GM19467 (cell line): ENCODE data around the gene ANKRD29.

Experiments used
- ATAC-seq: cut with Tn5 transposase; IDR thresholded peaks from one replicate; pipeline ENCODE4 v1.9.1; 2021; ENCODE audit warnings: mild to moderate bottlenecking, moderate library complexity; ENCODE audit not compliant: unreplicated experiment

The ANKRD29 gene

DNA sequence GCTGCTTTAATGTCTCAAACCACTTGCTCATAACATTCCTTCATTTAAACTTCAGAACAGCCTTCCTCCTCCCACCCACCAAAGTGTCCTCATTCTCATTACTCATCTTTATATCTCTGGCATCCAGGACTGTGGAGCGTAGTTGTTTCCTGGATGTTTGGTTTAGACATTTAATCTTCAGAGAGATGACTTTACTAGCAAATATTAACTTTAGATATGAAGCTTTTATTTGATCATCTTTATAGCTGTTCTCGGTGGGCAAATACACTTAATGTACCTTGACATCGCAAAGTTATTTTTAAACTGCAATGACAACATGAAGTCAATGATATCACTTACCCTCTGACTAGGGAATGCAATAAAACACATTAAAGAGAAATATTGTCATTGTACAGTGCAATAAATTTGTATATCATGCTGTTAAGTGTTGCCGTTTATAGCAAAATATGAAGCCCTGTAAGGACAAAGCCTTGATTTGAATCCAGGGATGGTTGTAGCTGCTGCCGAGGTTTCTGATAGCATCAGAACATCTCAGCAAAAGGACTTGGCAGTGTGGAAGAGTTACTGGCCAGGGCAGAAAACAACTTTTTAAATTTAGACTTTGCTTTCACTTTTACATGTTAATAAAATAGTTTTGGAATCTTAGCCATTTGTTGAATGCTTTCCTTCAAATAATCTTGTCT is 21.9 kb upstream of the ANKRD29 start:
- no peak for ATAC-seq

DNA sequence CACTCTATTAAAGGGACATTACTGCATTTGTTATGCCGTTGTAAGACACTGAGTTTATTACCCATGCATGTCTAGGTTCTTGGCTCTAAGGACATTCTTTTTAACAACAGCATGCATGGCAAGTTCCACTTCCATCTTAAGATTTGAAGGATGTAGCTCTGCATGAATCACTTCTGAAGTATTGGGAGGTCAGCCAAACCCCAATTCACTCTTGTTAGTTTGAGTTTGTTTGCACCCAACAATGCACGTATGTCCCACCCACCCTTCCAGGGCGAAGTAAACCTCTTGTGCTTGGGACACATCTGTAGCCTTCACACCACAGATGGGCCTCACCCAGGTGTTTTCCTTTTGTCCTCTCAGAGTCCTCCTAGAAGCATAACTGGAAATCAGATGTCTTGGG is 21.0 kb upstream of the ANKRD29 start:
- ATAC-seq = no peak

DNA sequence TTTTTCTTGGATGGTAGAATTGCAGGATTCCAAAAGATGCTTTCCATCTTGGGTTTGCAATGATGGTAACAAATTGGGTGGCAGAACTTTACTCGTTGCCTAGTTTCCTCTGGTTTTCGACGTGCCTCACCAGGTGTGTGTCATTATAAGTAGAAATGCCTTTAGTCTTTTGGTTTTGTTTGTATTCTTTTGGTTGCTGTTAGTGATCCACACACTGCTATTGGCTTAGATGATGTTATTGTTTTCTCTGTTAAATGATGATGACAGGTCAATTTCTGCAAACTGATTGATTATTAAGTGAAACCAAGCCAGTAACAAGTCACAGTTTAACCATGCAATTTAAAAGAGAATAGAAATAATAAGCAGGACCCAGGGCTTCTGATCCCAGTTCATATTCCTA is 20.4 kb upstream of the ANKRD29 start:
- no peak for ATAC-seq

DNA sequence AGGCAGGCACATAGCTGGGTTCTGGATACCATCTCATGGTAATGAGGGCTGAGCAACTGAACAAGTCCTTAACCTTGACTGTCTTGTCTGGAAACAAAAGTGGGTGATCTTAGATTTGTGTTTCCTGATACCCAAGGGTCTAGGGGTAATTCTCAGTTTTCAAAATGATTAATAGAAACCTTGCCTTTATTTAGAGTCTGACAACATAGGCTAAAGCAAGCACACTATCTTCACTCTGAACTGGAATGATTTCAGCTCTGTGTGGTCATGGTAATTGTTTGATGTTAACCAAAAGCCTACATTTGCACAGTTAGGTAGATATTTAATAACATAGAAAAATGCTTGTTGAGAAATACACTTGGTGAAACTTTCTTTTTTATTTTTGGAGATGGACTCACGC is 19.8 kb upstream of the ANKRD29 start:
- no peak for ATAC-seq

DNA sequence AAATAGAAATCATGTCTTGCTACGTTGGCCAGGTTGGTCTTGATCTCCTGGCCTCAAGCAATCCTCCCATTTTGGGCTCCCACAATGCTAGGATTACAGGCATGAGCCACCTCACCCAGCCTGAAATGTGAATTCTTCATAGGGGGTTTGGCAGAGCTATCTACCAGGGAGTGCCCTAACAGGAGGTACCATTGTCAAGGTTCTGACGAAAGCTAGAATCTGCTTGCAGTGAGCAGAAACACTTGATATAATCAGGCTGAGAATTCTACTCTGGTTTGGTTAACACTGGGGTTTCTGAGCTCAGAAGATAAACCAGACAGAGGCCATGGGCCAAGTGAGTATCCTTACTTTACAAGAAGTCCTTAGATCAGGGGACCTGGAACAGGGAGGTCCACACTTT is 19.3 kb upstream of the ANKRD29 start:
- ATAC-seq = no peak

DNA sequence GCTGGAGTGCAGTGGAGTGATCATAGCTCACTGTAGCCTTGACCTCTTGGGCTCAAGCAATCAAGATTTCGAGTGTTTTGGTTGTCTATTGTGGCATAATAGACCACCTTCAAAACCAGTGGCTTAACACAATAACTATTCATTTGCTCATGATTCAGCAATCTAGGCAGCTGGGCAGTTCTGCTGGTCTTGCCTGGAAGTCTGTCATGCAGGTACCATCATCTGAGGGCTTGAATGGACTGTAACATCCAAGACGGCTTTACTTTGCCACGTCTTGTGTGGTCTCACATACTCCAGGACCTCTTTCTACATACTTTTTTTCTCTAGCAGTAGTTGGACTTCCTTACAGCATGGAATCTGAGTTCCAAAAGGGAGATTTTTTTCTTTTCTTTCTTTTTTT is 13.2 kb upstream of the ANKRD29 start:
- ATAC-seq = no peak

DNA sequence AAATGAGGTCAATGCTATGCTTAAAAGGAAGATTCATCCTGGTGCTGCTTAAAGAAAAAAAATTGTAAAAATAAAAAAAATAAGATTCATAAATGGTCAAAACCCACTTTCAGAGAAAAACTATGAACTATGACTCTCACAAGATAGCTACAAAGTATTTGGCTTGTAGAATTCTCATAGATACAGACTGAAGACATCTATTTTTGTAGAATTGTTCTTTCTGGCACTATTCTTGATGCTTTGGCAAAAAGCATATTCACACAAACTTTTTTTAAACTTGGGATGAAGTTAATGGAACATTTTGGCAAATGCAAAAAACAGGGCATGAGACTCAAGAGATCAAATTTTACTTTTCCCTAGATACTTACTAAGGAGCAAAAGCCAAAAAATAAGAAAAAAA is 12.5 kb upstream of the ANKRD29 start:
- ATAC-seq = no peak

DNA sequence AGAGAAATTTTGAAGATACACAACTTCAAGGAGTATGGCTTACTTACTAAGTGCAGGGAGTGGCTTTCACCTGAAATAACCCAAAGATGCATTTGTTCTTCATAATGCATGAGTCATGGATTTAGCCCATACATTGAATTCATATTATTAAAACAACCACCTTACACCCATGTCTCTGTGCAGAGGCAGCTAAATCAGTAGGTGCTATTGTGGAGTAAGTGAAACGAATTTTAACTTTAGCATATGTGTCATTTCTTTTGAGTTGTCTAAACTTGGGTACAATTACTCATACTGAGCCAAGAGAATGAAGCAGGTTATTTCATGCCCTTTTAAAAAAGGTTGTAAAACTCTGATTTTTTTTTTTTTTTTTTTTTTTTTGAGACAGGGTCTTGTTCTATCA is 11.0 kb upstream of the ANKRD29 start:
- no peak for ATAC-seq

DNA sequence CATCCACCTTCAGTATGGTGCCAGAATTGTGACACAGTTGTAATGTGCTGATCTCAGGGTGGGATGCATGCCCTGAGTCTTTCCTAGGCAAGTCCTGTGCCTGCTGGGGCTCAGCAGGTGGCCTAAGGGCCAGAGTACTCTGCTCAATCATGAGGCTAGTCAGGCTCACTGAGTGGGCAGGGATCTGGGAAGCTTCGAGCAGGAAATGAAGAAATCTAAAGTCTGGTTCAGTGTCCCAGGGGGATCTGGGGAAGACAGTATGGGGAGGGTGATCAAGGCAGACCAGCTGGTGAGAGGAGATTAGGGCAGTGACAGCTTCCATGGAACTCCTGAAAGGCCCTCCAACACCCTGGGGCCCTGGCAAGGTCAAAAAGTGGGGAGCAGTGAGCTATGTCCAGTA is 8.9 kb upstream of the ANKRD29 start:
- ATAC-seq = no peak

DNA sequence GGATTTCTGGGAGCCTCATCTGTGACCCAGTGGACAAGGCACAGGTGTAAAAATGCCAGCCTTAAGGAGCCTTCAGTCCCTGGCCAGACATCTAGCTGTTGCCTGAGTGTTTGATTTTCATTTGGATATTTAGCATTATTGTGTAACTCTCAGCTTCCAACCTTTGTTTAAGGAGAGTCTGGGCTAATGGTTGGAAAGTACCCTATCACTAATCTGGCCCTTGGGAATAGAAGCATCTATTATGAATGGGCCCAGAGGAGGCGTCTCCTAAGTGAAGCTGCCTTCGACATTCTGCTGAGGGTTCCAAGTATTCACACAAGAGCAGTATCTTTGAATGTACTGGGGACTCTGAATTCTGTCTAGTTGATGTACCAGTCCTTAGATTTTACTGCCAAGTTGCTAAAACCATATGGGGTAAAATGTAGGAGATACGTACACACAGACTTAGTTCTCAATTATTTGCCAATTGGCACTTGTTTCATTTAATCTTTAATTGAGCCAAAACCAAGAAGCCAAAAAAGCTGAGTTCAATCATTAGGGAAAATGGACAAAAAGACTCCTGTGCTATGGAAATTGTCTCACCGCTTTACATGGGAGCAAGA is 7.2 kb upstream of the ANKRD29 start:
- no peak for ATAC-seq

DNA sequence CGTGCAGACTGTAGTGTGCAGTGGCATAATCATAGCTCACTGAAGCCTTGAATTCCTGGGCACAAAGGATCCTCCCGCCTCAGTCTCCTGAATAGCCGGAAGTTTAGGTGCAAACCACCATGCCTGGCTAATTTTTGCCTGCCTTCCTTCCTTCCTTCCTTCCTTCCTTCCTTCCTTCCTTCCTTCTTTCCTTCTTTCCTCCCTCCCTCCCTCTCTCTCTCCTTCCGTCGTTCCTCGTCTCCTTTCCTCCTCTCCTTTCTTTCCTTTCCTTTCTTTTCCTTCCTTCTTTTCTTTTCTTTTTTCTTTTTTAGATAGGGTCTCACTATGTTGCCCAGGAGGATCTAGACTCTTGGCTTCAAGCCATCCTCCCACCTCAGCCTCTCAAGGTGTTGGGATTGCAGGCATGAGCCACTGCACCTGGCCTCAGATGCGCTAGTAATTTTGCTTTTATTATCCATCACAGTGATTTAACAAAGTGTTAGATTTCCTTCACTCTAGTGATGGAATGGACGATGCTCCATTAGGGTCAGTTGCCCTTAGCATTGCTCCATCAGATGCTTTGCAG is 6.6 kb upstream of the ANKRD29 start:
- ATAC-seq = no peak

DNA sequence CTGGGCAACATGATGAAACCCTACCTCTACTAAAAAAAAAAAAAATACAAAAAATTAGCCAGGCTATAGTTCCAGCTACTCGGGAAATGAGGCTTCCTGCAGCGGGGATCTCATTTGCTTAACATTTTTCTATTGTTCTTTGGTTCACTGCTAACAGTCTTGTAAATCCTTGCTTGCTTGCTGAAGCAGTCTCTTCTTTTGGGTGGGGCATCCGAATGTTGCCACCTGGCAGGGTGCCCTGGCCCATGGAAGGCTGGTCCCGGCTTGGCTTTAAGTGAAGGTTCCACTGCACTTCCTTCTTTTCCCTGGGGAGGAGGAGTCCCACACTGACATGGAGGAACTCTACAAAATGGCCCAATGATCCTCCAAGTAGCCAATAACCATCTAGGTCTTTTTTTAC is 6.0 kb upstream of the ANKRD29 start:
- ATAC-seq = no peak

DNA sequence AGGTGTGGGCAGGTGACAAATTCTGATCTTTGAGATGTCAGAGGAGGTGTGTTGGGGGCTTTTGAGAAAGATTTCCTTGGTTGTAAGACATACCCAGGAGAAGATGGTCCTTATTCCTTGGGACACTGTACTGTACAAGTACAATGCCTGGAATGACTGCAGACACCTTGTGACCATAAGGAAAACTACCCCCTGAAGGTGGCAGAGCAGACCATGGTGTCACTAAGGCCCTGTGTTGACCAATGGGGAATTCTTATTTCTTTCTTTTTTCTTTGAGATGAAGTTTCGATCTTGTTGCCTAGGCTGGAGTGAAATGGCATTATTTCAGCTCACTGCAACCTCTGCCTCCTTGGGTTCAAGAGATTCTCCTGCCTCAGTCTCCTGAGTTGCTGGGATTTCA is 4.4 kb upstream of the ANKRD29 start:
- no peak for ATAC-seq

DNA sequence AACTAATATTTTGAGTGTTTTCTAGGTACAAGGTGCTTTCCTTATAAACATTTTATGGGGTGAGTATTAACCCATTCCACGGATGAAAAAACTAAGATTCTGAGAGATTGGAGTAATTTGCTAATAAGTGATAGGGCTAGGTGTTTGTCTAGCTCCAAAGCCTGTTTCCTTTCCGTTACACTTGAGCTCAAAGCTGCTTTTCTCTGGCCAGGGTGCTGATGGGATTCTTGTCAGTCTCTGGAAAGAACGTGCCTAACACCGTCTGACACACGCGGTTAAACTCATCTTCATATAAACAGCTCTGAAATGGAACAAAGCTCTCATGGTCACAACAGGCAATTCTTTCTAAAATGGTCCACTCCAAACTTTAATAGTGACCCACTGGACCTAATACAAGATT is 2.0 kb upstream of the ANKRD29 start:
- no peak for ATAC-seq

DNA sequence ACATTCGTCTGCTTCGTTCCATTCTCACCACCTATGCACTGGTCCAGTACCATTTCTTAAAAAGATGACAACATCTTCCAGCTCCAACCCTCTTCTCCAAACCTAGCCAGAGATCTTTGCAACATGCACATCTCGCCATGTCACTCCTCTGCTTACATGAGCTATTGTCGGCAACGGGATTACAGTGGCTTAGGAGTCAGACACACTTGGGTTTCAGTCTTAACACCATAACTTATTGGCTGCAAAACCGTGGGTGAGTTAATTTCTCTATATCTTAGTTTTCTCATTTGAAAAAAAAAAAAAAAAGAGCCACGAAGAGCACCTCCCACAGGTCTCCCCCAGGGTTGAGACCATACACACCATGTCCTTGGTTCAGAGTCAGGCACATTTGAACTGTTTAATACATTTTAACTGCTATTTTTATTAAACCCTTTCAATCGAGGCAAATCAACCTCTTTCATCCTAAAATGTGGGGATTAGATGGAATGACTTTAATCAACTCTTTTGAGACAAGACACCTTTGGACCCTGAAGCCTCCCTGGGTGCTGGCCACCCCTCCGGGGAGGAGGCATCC is 889 bp downstream of the ANKRD29 start:
- ATAC-seq = no peak

DNA sequence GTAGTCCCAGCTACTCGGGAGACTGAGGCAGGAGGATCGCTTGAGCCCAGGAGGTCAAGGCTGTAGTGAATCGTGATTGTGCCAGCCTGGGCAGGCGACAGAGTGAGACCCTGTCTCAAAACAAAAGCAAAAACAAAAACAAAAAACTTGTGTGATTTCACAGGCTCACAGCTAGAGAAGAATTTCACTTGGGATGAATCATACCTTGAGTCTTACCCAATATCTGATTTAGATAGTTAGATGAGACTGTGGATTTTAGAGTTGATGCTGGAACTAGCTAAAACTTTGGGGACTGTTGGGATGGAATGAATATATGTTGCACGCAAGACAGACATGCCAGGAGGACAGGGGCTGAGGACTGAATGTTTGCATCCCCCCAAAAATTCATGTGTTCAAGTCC is 4.4 kb downstream of the ANKRD29 start:
- no peak for ATAC-seq

DNA sequence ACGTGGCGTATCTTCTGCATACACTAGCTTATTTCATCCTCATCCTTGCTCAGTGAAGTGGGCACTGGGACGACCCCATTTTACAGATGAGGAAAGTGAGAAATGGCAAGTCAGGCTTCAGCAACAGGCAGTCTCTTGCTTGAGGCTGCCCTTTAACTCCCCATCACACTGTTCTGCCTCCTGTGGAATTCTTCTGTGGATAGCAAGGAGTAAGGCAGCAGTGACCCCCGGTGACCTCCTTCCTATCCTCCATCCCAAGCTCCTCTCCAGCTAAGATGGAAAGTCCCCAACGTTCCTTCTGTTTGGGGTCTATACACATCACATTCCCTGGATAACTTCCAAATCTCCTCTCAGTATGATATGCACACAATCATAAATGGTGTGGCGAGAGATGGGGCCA is 10.5 kb downstream of the ANKRD29 start:
- ATAC-seq = no peak

DNA sequence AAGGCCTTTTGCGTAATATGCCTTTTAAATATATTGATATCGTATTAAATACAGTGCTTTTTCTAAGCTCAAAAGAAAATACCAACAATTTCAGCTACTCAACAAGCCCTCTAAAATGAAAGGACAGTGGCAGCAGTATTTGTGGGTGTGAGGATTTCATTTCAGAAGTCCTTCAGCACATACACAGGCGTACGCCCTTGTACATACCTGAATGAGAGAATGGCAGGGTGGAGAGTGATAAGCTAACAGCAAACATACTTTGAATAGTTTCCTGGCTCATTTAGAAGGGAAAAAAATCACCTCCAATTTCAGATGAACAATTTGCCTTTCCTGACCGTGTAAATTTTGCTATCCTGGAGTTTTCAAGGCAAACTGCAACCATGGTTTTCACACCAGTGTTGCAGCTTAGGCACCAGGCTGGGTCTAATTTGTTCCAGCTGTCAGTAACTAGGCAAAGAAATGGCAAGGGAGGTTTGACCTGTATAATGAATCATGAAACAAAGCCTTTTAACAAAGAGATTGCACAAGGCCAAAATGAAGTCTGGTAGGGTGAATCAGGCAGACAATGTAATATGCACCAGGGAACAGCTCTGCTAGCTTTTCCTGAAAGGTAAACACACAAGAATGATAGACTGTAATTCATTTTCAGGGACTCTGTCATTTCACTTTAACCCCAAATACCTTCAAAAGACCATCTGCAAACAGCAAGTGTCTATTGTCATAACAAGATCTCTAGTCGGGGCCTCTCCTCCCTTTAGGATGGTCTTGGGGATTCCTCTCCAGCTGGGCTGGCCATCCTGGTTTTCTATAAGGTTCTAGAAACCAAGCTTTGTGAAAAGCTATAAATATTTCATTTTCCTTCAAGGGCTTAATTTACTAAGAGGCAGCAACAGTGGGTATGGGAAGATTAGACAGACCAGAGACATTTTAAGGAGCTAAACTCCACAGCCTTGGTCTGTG is 11.5 kb downstream of the ANKRD29 start:
- ATAC-seq = no peak

DNA sequence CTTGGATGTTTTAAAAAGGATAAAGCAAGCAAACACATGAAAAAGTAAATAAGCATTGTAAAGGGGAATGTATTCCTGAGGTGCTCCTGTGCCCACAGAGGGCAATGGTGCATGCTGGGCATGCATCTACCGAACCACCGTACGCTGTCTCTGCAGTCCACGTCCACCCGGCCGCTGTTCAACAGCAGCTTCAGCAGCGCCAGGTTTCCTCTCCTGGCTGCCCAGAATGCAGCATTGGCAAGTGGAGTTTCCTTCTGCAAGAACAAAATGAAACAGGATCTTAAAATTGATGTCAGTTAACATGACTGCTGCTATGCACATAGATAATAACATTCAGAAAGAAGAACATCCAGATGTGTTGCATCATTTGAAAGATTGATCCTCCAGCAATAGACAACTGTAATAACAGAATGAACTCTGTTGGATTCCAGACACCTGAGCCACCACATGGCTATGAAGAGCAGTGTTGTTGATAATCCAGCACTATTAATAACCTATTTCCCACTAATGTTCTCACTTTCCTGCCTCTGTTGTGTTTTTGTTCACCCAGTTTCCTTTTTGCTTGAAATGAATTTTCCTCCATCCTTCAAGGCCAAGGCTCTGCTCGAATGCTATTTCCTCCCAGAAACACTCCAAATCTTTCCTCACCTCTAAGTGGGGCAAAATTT is 13.6 kb downstream of the ANKRD29 start:
- no peak for ATAC-seq

DNA sequence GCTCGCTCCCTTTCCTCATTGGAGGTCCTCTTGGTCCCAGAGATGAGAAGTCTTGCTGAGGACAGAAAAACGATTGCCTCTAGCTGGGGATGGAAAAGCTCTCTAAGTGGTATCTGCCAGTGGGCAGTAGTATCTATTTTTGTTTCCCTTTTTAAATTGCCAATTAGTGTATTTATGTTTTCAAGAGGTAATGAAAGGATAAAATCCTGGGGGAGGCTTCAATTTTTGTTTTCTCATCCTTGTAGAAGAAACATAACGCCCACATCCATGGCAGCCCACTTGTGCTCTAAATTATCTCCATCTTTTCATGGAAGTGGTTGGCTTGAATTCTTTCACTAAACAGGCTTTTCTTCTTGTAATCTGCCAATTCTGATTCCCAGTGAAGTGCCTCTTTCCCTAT is 14.3 kb downstream of the ANKRD29 start:
- ATAC-seq = no peak

DNA sequence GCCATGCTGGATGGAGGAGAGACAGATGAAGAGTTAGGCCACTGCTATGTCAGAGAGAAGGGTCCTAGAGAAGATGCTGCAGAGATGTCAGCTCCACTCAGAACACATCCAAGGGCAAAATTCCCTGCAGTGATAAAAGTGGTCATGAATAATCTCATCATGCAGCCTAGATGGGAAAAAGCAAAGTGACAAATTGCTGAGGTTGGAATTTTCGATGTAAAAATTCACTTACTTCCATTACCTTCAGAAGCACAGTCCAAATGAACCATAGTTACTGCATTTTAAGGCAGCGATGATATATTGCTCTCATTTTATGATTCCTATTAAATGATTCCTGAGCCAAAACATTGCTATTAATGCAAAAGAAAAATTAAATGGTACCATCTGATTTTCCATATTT is 16.4 kb downstream of the ANKRD29 start:
- ATAC-seq = no peak
